T-cell (primary cell): ENCODE results near the gene METTL24. TPM values are rescaled to one million over a fixed set of nuclear protein-coding genes. Genes with fewer than 3 reads are reported as not detected.

Experiments used
- ATAC-seq, 4 experiments: fragments of 200-7000 bp in 3 of 4; fragments of 150-1000 bp in 1 of 4; cut with Tn5 transposase; replicated peaks in 1 of 4; 1 replicate in 3 of 4; 2 replicates in 1 of 4; pipeline ENCODE4 v1.10.0; 2021; ENCODE audit warnings: moderate library complexity in 3 of 4, mild to moderate bottlenecking in 2 of 4, moderate number of reproducible peaks in 1 of 4
- CTCF ChIA-PET, 2 donors: fragments of 300-600 bp; sonication (Branson Sonifier 250); formaldehyde crosslinking; loops; one replicate each; lab custom pipeline; 2022; ENCODE audit warnings: antibody characterized with exemption in 2 of 2; lab: Charles Lee
- POLR2A ChIA-PET, 2 donors: fragments of 300-600 bp; sonication (Branson Sonifier 250); formaldehyde crosslinking; loops; one replicate each; lab custom pipeline; 2022; ENCODE audit warnings: antibody characterized with exemption in 2 of 2; lab: Charles Lee
- DNase-seq, 35 experiments: peaks; one replicate each; pipeline versions ENCODE4 v3.0.0 to v3.0.0-alpha.2; 2013 to 2023
- H3K27ac ChIP-seq: one replicate; pipeline ENCODE4 v1.5.1; 2013; ENCODE audit warnings: low read length
- H3K27me3 ChIP-seq, 2 experiments: replicated peaks in 1 of 2; 1 replicate in 1 of 2; 2 replicates in 1 of 2; pipeline versions ENCODE4 v1.6.1 to v1.7.0; 2013; ENCODE audit warnings: low read length in 1 of 2, mixed read lengths in 1 of 2; ENCODE audit not compliant: control insufficient read depth in 2 of 2, insufficient read depth in 2 of 2; ENCODE audit errors: extremely low read depth in 1 of 2
- H3K36me3 ChIP-seq, 2 donors: 1 replicate in 1 of 2; 2 replicates in 1 of 2; pipeline versions ENCODE4 v1.6.1 to v1.7.0; 2013; ENCODE audit warnings: low read length in 1 of 2; ENCODE audit not compliant: control insufficient read depth in 2 of 2, insufficient read depth in 1 of 2; ENCODE audit errors: extremely low read depth in 1 of 2
- H3K4me1 ChIP-seq, 2 experiments: 1 replicate in 1 of 2; 2 replicates in 1 of 2; pipeline versions ENCODE4 v1.6.1 to v1.7.0; 2013; ENCODE audit warnings: low read length in 2 of 2, mixed read lengths in 1 of 2; ENCODE audit not compliant: insufficient read depth in 2 of 2, control insufficient read depth in 1 of 2; ENCODE audit errors: extremely low read depth in 1 of 2
- H3K4me3 ChIP-seq, 2 donors: 1 replicate in 1 of 2; 2 replicates in 1 of 2; pipeline versions ENCODE4 v1.5.1 to v1.7.0; 2013; ENCODE audit warnings: mild to moderate bottlenecking in 2 of 2, low read length in 1 of 2, moderate library complexity in 1 of 2; ENCODE audit not compliant: control insufficient read depth in 1 of 2; ENCODE audit errors: extremely low read depth in 1 of 2
- H3K9me3 ChIP-seq: 2 replicates; pipeline ENCODE4 v1.7.0; 2013
- H3K27ac Mint-ChIP-seq, 2 donors: one replicate each; pipeline ENCODE4 v1.8.0; 2020 to 2021; ENCODE audit warnings: mild to moderate bottlenecking in 2 of 2, mixed read lengths in 2 of 2
- H3K27me3 Mint-ChIP-seq, 2 donors: one replicate each; pipeline ENCODE4 v1.8.0; 2021 to 2022; ENCODE audit warnings: mixed read lengths in 2 of 2
- H3K36me3 Mint-ChIP-seq: one replicate; pipeline ENCODE4 v1.8.0; 2021; ENCODE audit warnings: mixed read lengths
- H3K4me1 Mint-ChIP-seq, 3 donors: one replicate each; pipeline ENCODE4 v1.8.0; 2020 to 2022; ENCODE audit warnings: mixed read lengths in 3 of 3, mild to moderate bottlenecking in 1 of 3
- H3K4me3 Mint-ChIP-seq, 3 donors: one replicate each; pipeline ENCODE4 v1.8.0; 2020 to 2022; ENCODE audit warnings: mild to moderate bottlenecking in 3 of 3, mixed read lengths in 3 of 3, moderate library complexity in 3 of 3
- H3K9me3 Mint-ChIP-seq, 3 donors: one replicate each; pipeline ENCODE4 v1.8.0; 2020 to 2022; ENCODE audit warnings: mixed read lengths in 3 of 3
- WGBS: methylation state at CpG from one replicate; pipeline ENCODE4 v1.1.5; 2013; ENCODE audit warnings: missing lambda C conversion rate; ENCODE audit not compliant: insufficient coverage; 5-methylcytosine and 5-hydroxymethylcytosine counted together
- total RNA-seq, 35 experiments: library from RNA in 6 of 35; stranded (reverse) in 6 of 35; fragments of 120-200 nt in 1 of 35; gene quantifications; one replicate each; pipeline versions ENCODE4 v1.2.1 to v1.2.4 and lab custom pipeline; 2013 to 2026

Gene METTL24
- total RNA-seq, 5 donors from 2014 or later (not counting 1 experiment from before 2014, with no cell fraction given), result 0.30 to 0.47 (median 0.33) TPM; not detected in 2

DNA sequence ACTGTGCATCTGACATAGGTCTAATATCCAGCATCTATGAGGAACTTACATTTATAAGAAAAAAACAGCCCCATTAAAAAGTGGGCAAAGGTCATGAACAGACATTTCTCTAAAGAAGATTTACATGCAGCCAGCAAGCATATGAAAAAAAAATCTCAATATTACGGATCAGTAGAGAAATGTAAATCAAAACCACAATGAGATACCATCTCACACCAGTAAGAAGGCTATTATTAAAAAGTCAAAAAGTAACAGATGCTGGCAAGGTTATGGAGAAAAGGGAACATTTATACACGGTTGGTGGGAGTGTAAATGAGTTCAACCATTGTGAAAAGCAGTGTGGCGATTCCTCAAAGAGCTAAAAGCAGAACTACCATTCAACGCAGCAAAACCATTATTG lies 13.1 kb downstream of the METTL24 start:
- H3K27ac Mint-ChIP-seq, result no peak overlapping the region
- Histone ChIP-seq H3K27ac (no peak overlapping the region), H3K36me3 (no peaks in the 10 kb centered on the region), H3K4me3 (no peak overlapping the region), H3K9me3 (no peaks in the 10 kb centered on the region), H3K27me3 (no peaks in the 10 kb centered on the region), H3K4me1 (no peaks in the 10 kb centered on the region)
- DNase-seq (no peak), ATAC-seq (no peak)
- no peaks in the 10 kb centered on the region for H3K4me1 Mint-ChIP-seq
- H3K9me3 Mint-ChIP-seq, result no peaks in the 10 kb centered on the region
- 100% methylated on average over 1 of the region's 4 CpGs for WGBS
- H3K36me3 Mint-ChIP-seq, result no peaks in the 10 kb centered on the region
- H3K27me3 Mint-ChIP-seq, result peaks cover 0 to 13% of the 10 kb centered on the region in 2 donors
- H3K4me3 Mint-ChIP-seq, result no peak overlapping the region
- CTCF ChIA-PET, result no interaction called here
- POLR2A ChIA-PET, result no interaction called here

DNA sequence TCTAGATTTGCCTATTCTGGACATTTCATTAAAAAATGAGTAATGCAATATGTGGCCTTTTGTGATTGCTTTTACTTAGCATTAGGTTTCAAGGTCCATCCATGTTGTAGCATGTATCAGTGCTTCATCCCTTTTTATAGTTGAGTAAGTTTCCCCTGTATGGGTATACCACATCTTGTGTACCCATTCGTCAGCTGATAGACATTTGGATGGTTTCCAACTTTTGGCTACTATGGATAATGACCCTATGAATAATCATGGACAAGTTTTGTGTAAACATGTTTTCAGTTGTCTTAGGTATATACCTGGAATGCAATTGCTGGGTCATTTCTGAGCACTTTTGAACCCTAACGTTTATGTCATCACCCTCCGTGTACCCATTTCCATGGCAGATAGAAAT lies 15.4 kb downstream of the METTL24 start:
- Histone ChIP-seq H3K4me1 (no peaks in the 10 kb centered on the region), H3K4me3 (no peak overlapping the region), H3K9me3 (no peaks in the 10 kb centered on the region), H3K36me3 (no peaks in the 10 kb centered on the region), H3K27me3 (no peaks in the 10 kb centered on the region), H3K27ac (no peak overlapping the region)
- Mint-ChIP-seq H3K36me3 (no peaks in the 10 kb centered on the region), H3K4me1 (no peaks in the 10 kb centered on the region), H3K9me3 (no peaks in the 10 kb centered on the region), H3K27me3 (peaks cover 3 to 6% of the 10 kb centered on the region in 2 donors), H3K4me3 (no peak overlapping the region), H3K27ac (no peak overlapping the region)
- CTCF ChIA-PET, result no interaction called here
- 100% methylated on average over 1 of the region's 3 CpGs for WGBS
- ATAC-seq (no peak), DNase-seq (no peak)
- POLR2A ChIA-PET, result no interaction called here

DNA sequence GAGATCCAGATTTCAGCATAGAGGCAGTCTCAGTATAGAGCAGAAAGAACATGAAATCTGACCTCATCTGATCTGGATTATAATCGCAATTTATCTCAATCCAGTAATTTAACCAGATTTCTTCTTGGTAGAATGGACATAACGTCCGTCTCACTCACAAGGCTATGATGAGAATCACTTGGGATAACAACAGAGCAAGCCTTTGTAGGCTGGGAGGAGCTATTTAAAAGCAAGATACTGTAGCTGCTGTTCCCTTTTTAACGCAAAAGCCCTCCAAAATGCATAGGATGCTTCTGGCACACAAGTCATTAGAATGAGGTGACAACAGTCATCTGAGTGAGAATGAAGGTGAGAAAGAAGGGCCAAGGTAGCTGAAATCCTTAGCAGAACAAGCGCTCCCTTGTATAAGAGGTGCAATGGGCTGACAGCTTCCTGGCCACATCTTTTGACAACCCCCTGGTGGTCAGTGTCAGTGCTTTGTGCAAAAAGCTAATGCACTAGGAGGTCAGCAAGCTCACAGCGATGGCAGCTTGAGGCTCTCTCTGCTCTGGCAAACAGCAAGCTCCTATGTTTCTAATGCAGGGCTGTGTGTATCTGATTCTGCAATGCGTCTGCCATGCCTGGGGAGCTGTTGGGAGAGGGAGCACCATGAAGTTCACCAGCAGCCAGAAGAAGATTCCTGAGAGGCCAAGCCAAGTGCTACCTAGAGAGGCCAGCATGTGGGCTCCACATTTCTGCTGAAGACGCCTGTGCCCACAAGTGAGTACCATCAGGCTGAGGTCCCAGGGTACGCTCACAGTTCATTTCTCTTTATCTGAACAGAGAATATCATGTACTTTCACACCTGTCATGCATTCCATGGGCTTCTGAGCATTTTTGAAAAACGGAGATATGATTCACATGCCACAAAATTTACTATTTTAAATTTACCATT lies 16.2 kb downstream of the METTL24 start:
- Mint-ChIP-seq H3K27me3 (peaks cover 3 to 6% of the 10 kb centered on the region in 2 donors), H3K27ac (no peak overlapping the region), H3K36me3 (no peaks in the 10 kb centered on the region), H3K9me3 (no peaks in the 10 kb centered on the region), H3K4me3 (no peak overlapping the region), H3K4me1 (no peaks in the 10 kb centered on the region)
- POLR2A ChIA-PET, result no interaction called here
- CTCF ChIA-PET, result interaction anchor here in 1 of 2 donors (0.5 kb wide), 1 partner anchor 465 kb away, joined by 3 read pairs; no protein-coding TSS in a partner anchor
- Histone ChIP-seq H3K9me3 (no peaks in the 10 kb centered on the region), H3K36me3 (no peaks in the 10 kb centered on the region), H3K4me1 (no peaks in the 10 kb centered on the region), H3K4me3 (no peak overlapping the region), H3K27ac (no peak overlapping the region), H3K27me3 (no peaks in the 10 kb centered on the region)
- DNase-seq, result no peak
- no peak for ATAC-seq
- WGBS, result 85% methylated on average over 7 of the region's 10 CpGs

DNA sequence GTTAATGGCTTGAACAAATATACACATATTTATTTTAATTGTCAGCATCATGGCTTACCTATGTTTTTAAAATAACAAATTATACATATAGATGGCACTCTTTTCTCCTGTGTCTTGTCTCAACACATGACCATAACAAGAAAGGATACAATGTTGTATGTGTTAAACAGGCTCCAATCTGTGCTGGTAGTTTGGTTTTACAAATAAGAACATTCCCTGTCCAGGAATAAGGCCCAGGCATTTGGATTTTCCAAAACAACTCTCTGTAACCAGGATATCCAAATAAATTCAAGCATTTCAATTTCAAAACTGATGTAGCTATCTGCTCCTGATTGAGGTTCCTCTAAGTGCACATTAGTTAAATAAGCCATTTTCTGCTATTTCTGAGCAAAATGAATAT lies 17.1 kb downstream of the METTL24 start:
- no peak overlapping the region for H3K4me3 Mint-ChIP-seq
- no peak for ATAC-seq
- H3K9me3 Mint-ChIP-seq, result no peaks in the 10 kb centered on the region
- Histone ChIP-seq H3K27ac (no peak overlapping the region), H3K36me3 (no peaks in the 10 kb centered on the region), H3K9me3 (no peaks in the 10 kb centered on the region), H3K4me1 (no peaks in the 10 kb centered on the region), H3K4me3 (no peak overlapping the region), H3K27me3 (peaks cover 0 to 3% of the 10 kb centered on the region in 2 experiments)
- no peaks in the 10 kb centered on the region for H3K36me3 Mint-ChIP-seq
- no peak for DNase-seq
- POLR2A ChIA-PET, result no interaction called here
- H3K27ac Mint-ChIP-seq, result no peak overlapping the region
- CTCF ChIA-PET, result no interaction called here
- no peaks in the 10 kb centered on the region for H3K4me1 Mint-ChIP-seq
- peaks cover 3 to 6% of the 10 kb centered on the region in 2 donors for H3K27me3 Mint-ChIP-seq

DNA sequence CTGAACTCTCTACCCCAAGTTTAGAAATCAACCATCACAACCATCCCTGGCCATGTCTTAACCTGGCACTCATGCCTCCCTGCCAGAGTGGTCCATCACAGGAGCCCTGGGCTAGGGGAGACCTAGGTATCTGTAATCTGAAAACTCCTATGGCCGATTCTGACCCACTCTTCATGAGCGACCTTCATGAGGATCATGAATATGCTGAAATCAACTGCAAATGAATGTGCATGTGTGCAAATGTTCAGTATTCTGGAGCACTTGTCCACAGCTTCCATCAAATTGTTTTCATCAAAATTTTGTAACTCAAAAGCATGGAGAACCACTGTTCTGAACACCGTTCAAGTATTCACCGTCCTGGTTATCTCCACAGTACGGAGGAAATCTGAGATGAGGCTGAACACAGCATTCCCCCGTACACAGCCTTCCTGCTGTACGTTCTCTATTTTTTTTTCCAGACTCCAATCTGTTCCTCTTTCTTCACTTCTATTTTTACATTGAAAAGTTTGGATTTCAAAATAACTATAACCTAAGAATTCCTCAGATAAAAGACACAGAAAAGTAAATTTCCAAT lies 17.7 kb downstream of the METTL24 start:
- H3K4me1 ChIP-seq, result no peaks in the 10 kb centered on the region
- DNase-seq (no peak), ATAC-seq (no peak)
- Mint-ChIP-seq H3K4me1 (no peaks in the 10 kb centered on the region), H3K36me3 (no peaks in the 10 kb centered on the region), H3K27ac (no peak overlapping the region), H3K9me3 (no peaks in the 10 kb centered on the region), H3K27me3 (peaks cover 3 to 6% of the 10 kb centered on the region in 2 donors), H3K4me3 (no peak overlapping the region)
- ChIA-PET CTCF (no interaction called here), POLR2A (no interaction called here)
- H3K4me3 ChIP-seq, result no peak overlapping the region
- H3K9me3 ChIP-seq, result no peaks in the 10 kb centered on the region
- no peak overlapping the region for H3K27ac ChIP-seq
- 74% methylated on average over 3 of the region's 7 CpGs for WGBS
- peaks cover 0 to 4% of the 10 kb centered on the region in 2 experiments for H3K27me3 ChIP-seq
- no peaks in the 10 kb centered on the region for H3K36me3 ChIP-seq

DNA sequence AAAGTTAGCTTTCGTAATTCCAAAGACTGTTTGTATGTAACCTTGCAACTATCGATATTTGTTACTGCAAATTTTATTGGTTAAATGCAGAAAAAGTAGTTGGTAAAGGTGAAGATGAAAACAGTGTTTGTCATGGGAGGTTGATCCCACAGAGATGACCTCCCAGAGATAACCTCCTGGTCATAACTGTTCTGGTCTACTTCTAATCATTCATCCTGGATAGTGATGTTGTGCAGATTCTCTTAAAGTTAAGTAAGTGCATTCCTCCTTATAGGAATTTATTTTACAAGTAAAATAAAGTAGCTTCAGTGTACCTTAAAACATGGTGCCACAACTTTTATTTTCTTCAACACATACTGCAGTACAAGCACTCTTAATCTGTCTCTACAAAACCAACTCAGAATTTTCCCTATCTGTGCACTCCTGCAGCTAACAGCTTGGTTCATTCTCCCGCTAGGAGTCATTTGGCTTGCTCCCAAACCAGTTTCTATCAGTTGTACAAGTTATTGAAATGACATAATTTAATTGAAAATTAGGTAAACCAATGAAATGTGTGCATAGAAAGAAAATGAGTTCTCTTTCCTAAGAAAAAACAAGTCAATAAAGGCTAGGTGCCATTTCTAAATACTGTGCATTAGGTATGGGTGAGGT lies 19.2 kb downstream of the METTL24 start:
- H3K4me1 Mint-ChIP-seq, result peaks cover 0 to 6% (median 5%) of the 10 kb centered on the region in 3 donors
- no CpG with 5 or more reads among the region's 3 CpGs for WGBS
- Histone ChIP-seq H3K27ac (no peak overlapping the region), H3K9me3 (no peaks in the 10 kb centered on the region), H3K27me3 (peaks cover 0 to 9% of the 10 kb centered on the region in 2 experiments), H3K4me1 (no peaks in the 10 kb centered on the region), H3K4me3 (no peak overlapping the region), H3K36me3 (no peaks in the 10 kb centered on the region)
- peaks cover 3 to 8% of the 10 kb centered on the region in 2 donors for H3K27me3 Mint-ChIP-seq
- ChIA-PET POLR2A (no interaction called here), CTCF (no interaction called here)
- DNase-seq (no peak), ATAC-seq (no peak)
- no peak overlapping the region for H3K4me3 Mint-ChIP-seq
- no peaks in the 10 kb centered on the region for H3K36me3 Mint-ChIP-seq
- no peaks in the 10 kb centered on the region for H3K9me3 Mint-ChIP-seq
- H3K27ac Mint-ChIP-seq, result no peak overlapping the region
